ENCODE results near the gene L3HYPDH. TPM values are rescaled to one million over a fixed set of nuclear protein-coding genes. Genes with fewer than 3 reads are reported as not detected.

Gene L3HYPDH
- total RNA-seq, 1 donor, result 44.5 TPM

DNA sequence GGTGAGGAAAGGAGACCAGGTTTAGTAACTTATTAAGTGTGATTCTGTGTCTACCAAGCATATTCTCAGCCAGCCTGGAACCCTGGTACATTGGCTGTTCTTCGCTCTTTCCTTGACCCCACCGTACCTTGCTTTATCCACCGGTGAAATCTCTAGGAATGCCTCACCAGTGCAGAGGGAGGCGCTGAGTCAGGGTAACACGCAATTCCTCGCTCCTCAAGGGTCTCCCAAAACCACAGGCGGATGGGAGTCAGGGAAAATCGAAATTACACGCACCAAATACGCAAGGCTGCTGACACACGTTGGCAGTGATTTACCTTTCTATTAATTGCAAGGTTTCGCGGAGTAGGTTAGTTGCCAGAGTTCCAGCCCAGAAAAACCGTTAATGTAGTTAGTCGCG lies 845 bp downstream of the L3HYPDH start:
- H3K36me3 ChIP-seq (ENCODE audit: insufficient read depth, low read length), result peaks cover 18% of the 10 kb centered on the region
- H3K27ac ChIP-seq (ENCODE audit: low read depth, low read length), result peak overlapping the region; percentile 97
- peak overlapping the region; percentile 82 for H2AFZ ChIP-seq (ENCODE audit: low read length)
- H3K4me3 ChIP-seq (ENCODE audit: insufficient read depth, low read length), result peak overlapping the region; percentile 80
- peaks cover 17% of the 10 kb centered on the region for H4K20me1 ChIP-seq (ENCODE audit: insufficient read depth, low read length)
- no peaks in the 10 kb centered on the region for H3K9me3 ChIP-seq (ENCODE audit: low read depth, low read length)
- H3K4me2 ChIP-seq (ENCODE audit: insufficient read depth, low read length), result peak overlapping the region; percentile 88
- H3K4me1 ChIP-seq (ENCODE audit: insufficient read depth, low read length), result peaks cover 46% of the 10 kb centered on the region
- peak; percentile 66 for DNase-seq (ENCODE audit: insufficient read length, low spot score, missing footprints)
- H3K79me2 ChIP-seq (ENCODE audit: insufficient read depth, low read length), result peaks cover 78% of the 10 kb centered on the region
- TF ChIP-seq, protein P1, sequence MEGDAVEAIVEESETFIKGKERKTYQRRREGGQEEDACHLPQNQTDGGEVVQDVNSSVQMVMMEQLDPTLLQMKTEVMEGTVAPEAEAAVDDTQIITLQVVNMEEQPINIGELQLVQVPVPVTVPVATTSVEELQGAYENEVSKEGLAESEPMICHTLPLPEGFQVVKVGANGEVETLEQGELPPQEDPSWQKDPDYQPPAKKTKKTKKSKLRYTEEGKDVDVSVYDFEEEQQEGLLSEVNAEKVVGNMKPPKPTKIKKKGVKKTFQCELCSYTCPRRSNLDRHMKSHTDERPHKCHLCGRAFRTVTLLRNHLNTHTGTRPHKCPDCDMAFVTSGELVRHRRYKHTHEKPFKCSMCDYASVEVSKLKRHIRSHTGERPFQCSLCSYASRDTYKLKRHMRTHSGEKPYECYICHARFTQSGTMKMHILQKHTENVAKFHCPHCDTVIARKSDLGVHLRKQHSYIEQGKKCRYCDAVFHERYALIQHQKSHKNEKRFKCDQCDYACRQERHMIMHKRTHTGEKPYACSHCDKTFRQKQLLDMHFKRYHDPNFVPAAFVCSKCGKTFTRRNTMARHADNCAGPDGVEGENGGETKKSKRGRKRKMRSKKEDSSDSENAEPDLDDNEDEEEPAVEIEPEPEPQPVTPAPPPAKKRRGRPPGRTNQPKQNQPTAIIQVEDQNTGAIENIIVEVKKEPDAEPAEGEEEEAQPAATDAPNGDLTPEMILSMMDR (IDR thresholded peaks at IDR 0.05; ENCODE audit: extremely low read depth, low read depth, low read length), result no peak
- H3K27me3 ChIP-seq (ENCODE audit: insufficient read depth, low read length), result no peaks in the 10 kb centered on the region

DNA sequence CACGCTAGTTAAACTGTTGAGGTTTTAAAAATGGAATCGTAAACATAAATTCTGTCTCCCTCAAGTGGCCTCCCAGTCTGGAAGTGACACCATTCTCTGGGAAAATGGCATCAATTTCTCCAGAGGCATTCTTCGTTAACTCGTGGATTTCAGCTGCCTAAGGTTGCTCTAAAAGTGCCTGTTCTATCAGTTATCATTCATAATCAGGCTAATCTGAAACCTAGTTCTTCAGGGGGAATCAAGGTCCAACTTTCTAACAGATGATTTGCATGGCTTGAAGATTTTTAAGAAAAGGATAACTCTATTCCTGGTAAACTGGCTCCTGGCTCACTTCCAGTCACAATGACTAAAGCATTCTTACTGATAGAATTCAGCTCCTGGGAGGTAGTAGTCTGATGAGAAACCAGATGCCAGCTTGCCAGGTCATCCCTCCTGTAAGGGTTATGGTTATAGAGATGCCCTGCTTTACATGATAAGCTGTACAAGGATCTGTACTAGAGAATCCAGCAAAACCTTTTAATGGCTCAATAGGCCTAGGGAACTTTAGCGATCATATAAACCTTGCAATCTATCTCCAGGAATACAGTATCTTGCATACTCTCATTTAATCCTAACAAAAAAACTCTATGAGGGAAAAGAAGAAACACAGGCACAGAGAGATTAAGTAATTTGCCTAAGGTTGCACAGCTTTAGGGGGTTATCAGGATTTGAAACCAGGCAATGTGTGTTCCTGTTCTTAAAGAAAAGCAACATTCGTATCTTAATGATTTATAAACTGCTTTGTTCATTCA lies 1.5 kb downstream of the L3HYPDH start:
- DNase-seq (ENCODE audit: insufficient read length, low spot score, missing footprints), result peak; percentile 86
- peak overlapping the region; percentile 88 for H3K4me2 ChIP-seq (ENCODE audit: insufficient read depth, low read length)
- peaks cover 18% of the 10 kb centered on the region for H3K36me3 ChIP-seq (ENCODE audit: insufficient read depth, low read length)
- no peaks in the 10 kb centered on the region for H3K27me3 ChIP-seq (ENCODE audit: insufficient read depth, low read length)
- peaks cover 77% of the 10 kb centered on the region for H3K79me2 ChIP-seq (ENCODE audit: insufficient read depth, low read length)
- TF ChIP-seq, protein P1 (IDR thresholded peaks at IDR 0.05; ENCODE audit: extremely low read depth, low read depth, low read length), result peak; percentile 13
- peak overlapping the region; percentile 97 for H3K27ac ChIP-seq (ENCODE audit: low read depth, low read length)
- peaks cover 46% of the 10 kb centered on the region for H3K4me1 ChIP-seq (ENCODE audit: insufficient read depth, low read length)
- H3K4me3 ChIP-seq (ENCODE audit: insufficient read depth, low read length), result peak overlapping the region; percentile 80
- H2AFZ ChIP-seq (ENCODE audit: low read length), result no peak overlapping the region
- no peaks in the 10 kb centered on the region for H3K9me3 ChIP-seq (ENCODE audit: low read depth, low read length)
- peaks cover 17% of the 10 kb centered on the region for H4K20me1 ChIP-seq (ENCODE audit: insufficient read depth, low read length)

DNA sequence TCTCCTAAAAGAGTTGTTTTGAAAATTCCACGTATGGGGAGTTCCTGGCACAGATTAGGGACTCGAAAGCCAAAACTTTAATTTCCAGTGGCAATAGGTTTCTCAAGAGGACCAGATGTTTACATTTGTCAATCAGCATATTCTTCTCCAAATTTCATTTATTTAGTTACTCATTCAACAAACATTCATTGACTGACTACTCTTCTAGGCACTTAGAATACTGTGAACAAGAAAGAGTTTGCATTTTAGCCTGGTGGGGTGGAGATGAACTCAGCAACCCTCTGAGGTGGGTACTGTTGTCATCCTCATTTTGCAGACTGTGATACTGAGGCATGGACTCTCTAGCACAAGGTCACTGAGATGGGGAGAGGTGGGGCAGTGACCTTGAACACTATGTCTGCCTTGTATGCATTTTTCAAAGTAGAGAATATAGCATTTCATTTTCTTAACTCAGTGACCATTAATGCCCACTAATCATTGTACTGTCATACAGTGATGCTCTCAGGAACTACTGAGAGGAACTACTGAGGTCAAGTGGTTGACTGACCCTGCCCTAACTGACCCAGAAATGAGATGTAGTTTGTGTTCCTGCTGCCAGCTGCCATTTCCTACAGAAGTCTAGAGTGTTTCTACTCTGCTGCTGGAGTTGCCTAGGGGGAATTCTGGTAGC lies 2.2 kb downstream of the L3HYPDH start:
- Histone ChIP-seq H4K20me1 (ENCODE audit: insufficient read depth, low read length) (peaks cover 17% of the 10 kb centered on the region), H2AFZ (ENCODE audit: low read length) (no peak overlapping the region), H3K4me3 (ENCODE audit: insufficient read depth, low read length) (peak overlapping the region; percentile 80), H3K36me3 (ENCODE audit: insufficient read depth, low read length) (peaks cover 19% of the 10 kb centered on the region), H3K27me3 (ENCODE audit: insufficient read depth, low read length) (no peaks in the 10 kb centered on the region), H3K27ac (ENCODE audit: low read depth, low read length) (peak overlapping the region; percentile 97), H3K4me1 (ENCODE audit: insufficient read depth, low read length) (peaks cover 46% of the 10 kb centered on the region), H3K4me2 (ENCODE audit: insufficient read depth, low read length) (peak overlapping the region; percentile 88), H3K9me3 (ENCODE audit: low read depth, low read length) (no peaks in the 10 kb centered on the region), H3K79me2 (ENCODE audit: insufficient read depth, low read length) (peaks cover 80% of the 10 kb centered on the region)
- TF ChIP-seq, protein P1 (IDR thresholded peaks at IDR 0.05; ENCODE audit: extremely low read depth, low read depth, low read length), result no peak
- DNase-seq (ENCODE audit: insufficient read length, low spot score, missing footprints), result no peak

DNA sequence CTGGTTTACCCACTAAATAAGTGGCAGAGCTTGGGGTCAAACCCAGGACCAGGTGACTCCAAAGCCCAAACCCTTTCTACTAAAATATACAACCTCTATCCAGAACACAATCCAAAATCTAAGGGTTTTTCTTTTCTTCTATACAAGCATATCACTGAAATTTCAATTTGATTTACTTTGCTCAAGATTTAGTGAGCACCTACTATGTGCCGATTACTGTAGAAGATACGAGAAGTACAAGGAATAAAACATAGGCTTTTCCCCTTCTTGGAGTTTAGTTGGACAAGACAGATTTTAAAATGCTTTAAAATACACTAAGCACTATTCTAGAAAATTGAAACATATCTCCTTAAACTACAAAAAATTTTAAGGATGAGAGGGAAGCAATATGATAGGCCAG lies 2.8 kb downstream of the L3HYPDH start:
- Histone ChIP-seq H2AFZ (ENCODE audit: low read length) (no peak overlapping the region), H3K27ac (ENCODE audit: low read depth, low read length) (peak overlapping the region; percentile 97)

More for the DNA sequence above, 2.8 kb downstream of the L3HYPDH start:
- no peak for DNase-seq (ENCODE audit: insufficient read length, low spot score, missing footprints)
- H3K36me3 ChIP-seq (ENCODE audit: insufficient read depth, low read length), result peaks cover 22% of the 10 kb centered on the region
- peak overlapping the region; percentile 88 for H3K4me2 ChIP-seq (ENCODE audit: insufficient read depth, low read length)
- no peaks in the 10 kb centered on the region for H3K9me3 ChIP-seq (ENCODE audit: low read depth, low read length)
- peaks cover 17% of the 10 kb centered on the region for H4K20me1 ChIP-seq (ENCODE audit: insufficient read depth, low read length)
- peak overlapping the region; percentile 80 for H3K4me3 ChIP-seq (ENCODE audit: insufficient read depth, low read length)
- no peaks in the 10 kb centered on the region for H3K27me3 ChIP-seq (ENCODE audit: insufficient read depth, low read length)
- TF ChIP-seq, protein P1 (IDR thresholded peaks at IDR 0.05; ENCODE audit: extremely low read depth, low read depth, low read length), result no peak
- peaks cover 45% of the 10 kb centered on the region for H3K4me1 ChIP-seq (ENCODE audit: insufficient read depth, low read length)
- H3K79me2 ChIP-seq (ENCODE audit: insufficient read depth, low read length), result peaks cover 78% of the 10 kb centered on the region

All from osteoblast (primary cell).